IMR-90 (cell line): ENCODE data around the gene TCERG1L. TPM values are rescaled to one million over a fixed set of nuclear protein-coding genes. Genes with fewer than 3 reads are reported as not detected.

Source experiments
- ATAC-seq: fragments of 200-7000 bp; cut with Tn5 transposase; 2 replicates; pipeline ENCODE4 v1.9.1; 2020; ENCODE audit warnings: low read depth, mild to moderate bottlenecking, moderate library complexity
- BruUV-seq: library from RNA; stranded (reverse); fragments of 400-500 nt; replicated peaks from 2 replicates; lab custom pipeline; 2021; lab: Mats Ljungman, UMichigan
- CTCF ChIA-PET: fragments of 300-600 bp; formaldehyde crosslinking; extraction: SDS; loops from one replicate; lab custom pipeline; 2021; ENCODE audit warnings: antibody characterized with exemption; lab: Yijun Ruan, JAX
- POLR2A ChIA-PET: fragments of 300-600 bp; sonication (Branson Sonifier 250); formaldehyde crosslinking; loops from one replicate; lab custom pipeline; 2022; ENCODE audit warnings: antibody characterized with exemption; ENCODE audit not compliant: unreplicated experiment; lab: Charles Lee
- DNase-seq: peaks from one replicate; pipeline ENCODE4 v3.0.0; 2013
- H2AFZ ChIP-seq: replicated peaks from 2 replicates; pipeline ENCODE3; 2013; ENCODE audit warnings: low read length, mild to moderate bottlenecking; ENCODE audit not compliant: poor library complexity
- H2AK5ac ChIP-seq: 2 replicates; pipeline ENCODE4 v1.6.1; 2013; ENCODE audit warnings: low read depth, low read length, inconsistent platforms
- H2AK9ac ChIP-seq: replicated peaks from 2 replicates; pipeline ENCODE3; 2013; ENCODE audit warnings: mild to moderate bottlenecking, low read depth, low read length, moderate library complexity; ENCODE audit not compliant: poor library complexity
- H2BK120ac ChIP-seq: 2 replicates; pipeline ENCODE4 v1.6.1; 2013; ENCODE audit warnings: low read depth, low read length, inconsistent platforms
- H2BK15ac ChIP-seq: 3 replicates; pipeline ENCODE4 v1.6.1; 2013; ENCODE audit warnings: low read depth, low read length, inconsistent platforms
- H2BK20ac ChIP-seq: 2 replicates; pipeline ENCODE4 v1.6.1; 2013; ENCODE audit warnings: low read depth, mild to moderate bottlenecking, inconsistent platforms, low read length, moderate library complexity
- H2BK5ac ChIP-seq: 2 replicates; pipeline ENCODE4 v1.6.1; 2013; ENCODE audit warnings: mild to moderate bottlenecking, low read depth, low read length, inconsistent platforms; ENCODE audit not compliant: poor library complexity, severe bottlenecking
- H3K14ac ChIP-seq: replicated peaks from 2 replicates; pipeline ENCODE4 v1.6.1; 2013; ENCODE audit warnings: low read depth, low read length, inconsistent platforms
- H3K18ac ChIP-seq: 2 replicates; pipeline ENCODE4 v1.6.1; 2013; ENCODE audit warnings: low read depth, low read length, control low read depth
- H3K23ac ChIP-seq: 2 replicates; pipeline ENCODE4 v1.6.1; 2013; ENCODE audit warnings: low read depth, low read length, inconsistent platforms
- H3K27ac ChIP-seq: 2 replicates; pipeline ENCODE4 v1.5.1; 2013; ENCODE audit warnings: mild to moderate bottlenecking, control low read depth, low read length; ENCODE audit not compliant: insufficient read depth
- H3K27me3 ChIP-seq: 2 replicates; pipeline ENCODE4 v1.6.1; 2013; ENCODE audit warnings: low read length; ENCODE audit not compliant: control insufficient read depth, insufficient read depth
- H3K36me3 ChIP-seq: 2 replicates; pipeline ENCODE4 v1.6.1; 2013; ENCODE audit warnings: low read length, mixed read lengths; ENCODE audit not compliant: control insufficient read depth, insufficient read depth
- H3K4ac ChIP-seq: 2 replicates; pipeline ENCODE4 v1.6.1; 2013; ENCODE audit warnings: low read depth, low read length, inconsistent platforms
- H3K4me1 ChIP-seq: 2 replicates; pipeline ENCODE4 v1.6.1; 2013; ENCODE audit warnings: low read length, mixed read lengths; ENCODE audit not compliant: control insufficient read depth, insufficient read depth
- H3K4me2 ChIP-seq: 2 replicates; pipeline ENCODE4 v1.6.1; 2013; ENCODE audit warnings: low read depth, mild to moderate bottlenecking, control low read depth, low read length, moderate library complexity
- H3K4me3 ChIP-seq: 2 replicates; pipeline ENCODE4 v1.5.1; 2013; ENCODE audit warnings: low read depth, mild to moderate bottlenecking, control low read depth, low read length, moderate library complexity; ENCODE audit not compliant: insufficient read depth
- H3K56ac ChIP-seq: 2 replicates; pipeline ENCODE4 v1.6.1; 2013; ENCODE audit warnings: low read length, inconsistent platforms; ENCODE audit not compliant: insufficient read depth; ENCODE audit errors: extremely low read depth
- H3K79me1 ChIP-seq, 2 experiments: 2 replicates each; pipeline ENCODE4 v1.6.1; 2013; ENCODE audit warnings: low read length in 2 of 2, inconsistent platforms in 1 of 2, low read depth in 1 of 2
- H3K9ac ChIP-seq: 2 replicates; pipeline ENCODE4 v1.6.1; 2013; ENCODE audit warnings: low read depth, low read length, control low read depth
- H3K9me1 ChIP-seq: 2 replicates; pipeline ENCODE4 v1.6.1; 2013; ENCODE audit warnings: low read length, inconsistent platforms; ENCODE audit not compliant: insufficient read depth
- H3K9me3 ChIP-seq: 2 replicates; pipeline ENCODE4 v1.6.1; 2013; ENCODE audit warnings: low read length; ENCODE audit not compliant: control insufficient read depth, insufficient read depth
- H4K20me1 ChIP-seq: 2 replicates; pipeline ENCODE4 v1.6.1; 2013; ENCODE audit warnings: low read length, inconsistent platforms; ENCODE audit not compliant: insufficient read depth
- H4K5ac ChIP-seq: 2 replicates; pipeline ENCODE4 v1.6.1; 2013; ENCODE audit warnings: mild to moderate bottlenecking, low read depth, low read length, control low read depth
- H4K8ac ChIP-seq, 2 experiments: 2 replicates each; pipeline ENCODE4 v1.6.1; 2013; ENCODE audit warnings: low read depth in 2 of 2, low read length in 2 of 2, control low read depth in 1 of 2, inconsistent platforms in 1 of 2
- H4K91ac ChIP-seq: 2 replicates; pipeline ENCODE4 v1.6.1; 2013; ENCODE audit warnings: low read depth, low read length, inconsistent platforms; ENCODE audit not compliant: insufficient read depth
- CEBPB ChIP-seq: IDR thresholded peaks from 2 replicates; pipeline ENCODE4 v1.6.1; 2012; ENCODE audit warnings: low read depth, low read length, improper control_type of control experiment
- CHD1 ChIP-seq: IDR thresholded peaks from 2 replicates; pipeline ENCODE4 v1.6.1; 2012; ENCODE audit warnings: low read depth, low read length, improper control_type of control experiment
- ELK1 ChIP-seq: fragments of 150-350 bp; IDR thresholded peaks from 2 replicates; pipeline ENCODE4 v1.6.1; 2016; ENCODE audit warnings: low read depth, mild to moderate bottlenecking, low read length, moderate library complexity, borderline replicate concordance
- FOS ChIP-seq: fragments of 150-350 bp; IDR thresholded peaks from 2 replicates; pipeline ENCODE4 v1.6.1; 2016; ENCODE audit warnings: low read depth, low read length
- MAZ ChIP-seq: IDR thresholded peaks from 2 replicates; pipeline ENCODE4 v1.6.1; 2012; ENCODE audit warnings: low read depth, mild to moderate bottlenecking, low read length, improper control_type of control experiment, moderate library complexity, borderline replicate concordance
- NFE2L2 ChIP-seq: fragments of 150-350 bp; IDR thresholded peaks from 2 replicates; pipeline ENCODE4 v1.6.1; 2016; ENCODE audit warnings: low read depth, mild to moderate bottlenecking, low read length
- POLR2A ChIP-seq: IDR thresholded peaks from 2 replicates; pipeline ENCODE4 v1.6.1; 2012; ENCODE audit warnings: mild to moderate bottlenecking, low read depth, low read length
- RCOR1 ChIP-seq: IDR thresholded peaks from 2 replicates; pipeline ENCODE4 v1.6.1; 2012; ENCODE audit warnings: mild to moderate bottlenecking, low read length, improper control_type of control experiment; ENCODE audit not compliant: insufficient replicate concordance
- SMC3 ChIP-seq: fragments of 150-350 bp; IDR thresholded peaks from 2 replicates; pipeline ENCODE4 v1.6.1; 2016; ENCODE audit warnings: low read depth, mild to moderate bottlenecking, antibody characterized with exemption, low read length, moderate library complexity
- WGBS, 2 experiments: methylation state at CpG; one replicate each; pipeline versions ENCODE4 v1.1.5 to v1.1.7; 2013; ENCODE audit warnings: missing lambda C conversion rate in 2 of 2; ENCODE audit not compliant: insufficient read length in 1 of 2; ENCODE audit errors: extremely low coverage in 2 of 2; 5-methylcytosine and 5-hydroxymethylcytosine counted together
- dilution Hi-C: fragments of 300-500 bp; cut with HindIII; formaldehyde crosslinking; loops from one replicate; pipeline ENCODE4 v1.14.3; 2018; ENCODE audit warnings: low sequenced_read_pairs; ENCODE audit not compliant: unreplicated experiment
- in situ Hi-C: fragments of 300-500 bp; cut with MboI; formaldehyde crosslinking; loops from 3 replicates; pipeline ENCODE4 v1.14.3; 2019; ENCODE audit warnings: low sequenced_read_pairs, inconsistent platforms, mixed read lengths
- intact Hi-C: fragments of 100-400 bp; cut with micrococcal nuclease; formaldehyde crosslinking; loops from 2 replicates; pipeline ENCODE4 v1.10.0; 2022
- polyA plus RNA-seq, 3 experiments: library from polyadenylated mRNA; depleted of rRNA; stranded (reverse); fragments of >200 nt; gene quantifications; 2 replicates each; pipeline ENCODE4 v1.2.3, GENCODE V29; 2012; ENCODE audit warnings: low replicate concordance in 1 of 3
- total RNA-seq: library from RNA; depleted of rRNA; stranded (reverse); fragments of >200 nt; gene quantifications from 2 replicates; pipeline ENCODE4 v1.2.3, GENCODE V29; 2012
- TF ChIP-seq, protein P1 (sequence below): conservative IDR thresholded peaks from 2 replicates; pipeline ENCODE4 v1.5.1; 2012; ENCODE audit warnings: mild to moderate bottlenecking, low read depth, low read length, improper control_type of control experiment

TCERG1L gene
- total and polyA plus RNA-seq, 2 of the 4 experiments (the other 2 are of a cell fraction): not detected

DNA sequence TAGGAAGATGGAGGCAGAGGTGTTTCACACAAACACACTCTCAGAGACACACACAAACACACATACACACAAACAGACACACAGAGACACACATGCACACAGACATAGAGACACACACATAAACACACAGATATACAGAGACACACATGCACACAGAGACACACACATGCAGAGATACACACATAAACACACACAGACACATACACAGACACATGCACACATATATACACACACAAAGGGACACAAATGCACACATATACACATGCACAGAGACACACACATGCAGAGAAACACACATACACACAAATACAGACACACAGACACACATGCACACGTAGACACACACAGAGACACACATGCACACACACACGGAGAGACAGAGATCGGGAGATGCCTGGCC lies 163.3 kb downstream of the TCERG1L start:
- Histone ChIP-seq H4K5ac (no peak overlapping the region), H3K9me3 (peaks cover 55% of the 10 kb centered on the region), H3K18ac (no peak overlapping the region), H3K14ac (no peak overlapping the region), H2BK120ac (no peak overlapping the region), H2AK5ac (no peak overlapping the region), H3K56ac (no peak overlapping the region), H4K91ac (no peak overlapping the region), H2BK20ac (no peak overlapping the region), H4K20me1 (no peaks in the 10 kb centered on the region), H2BK5ac (peak overlapping the region; percentile 39), H3K4me1 (no peaks in the 10 kb centered on the region), H3K79me1 (no peaks in the 10 kb centered on the region), H2BK15ac (no peak overlapping the region), H2AK9ac (peak overlapping the region; percentile 16), H3K27ac (no peak overlapping the region), H4K8ac (no peak overlapping the region), H3K9me1 (no peaks in the 10 kb centered on the region), H3K36me3 (no peaks in the 10 kb centered on the region), H3K27me3 (no peaks in the 10 kb centered on the region), H3K4me2 (no peak overlapping the region), H3K23ac (no peak overlapping the region), H2AFZ (peak overlapping the region; percentile 33), H3K9ac (no peak overlapping the region), H3K4me3 (no peak overlapping the region), H3K4ac (no peak overlapping the region)
- in situ Hi-C loops: no loop called here
- WGBS, 2 experiments: no CpG with 5 or more reads among the region's 3 CpGs
- TF ChIP-seq POLR2A (no peak), RCOR1 (no peak), ELK1 (no peak), MAZ (no peak), SMC3 (no peak), FOS (no peak), CEBPB (no peak), NFE2L2 (no peak), CHD1 (no peak)
- TF ChIP-seq, protein P1, sequence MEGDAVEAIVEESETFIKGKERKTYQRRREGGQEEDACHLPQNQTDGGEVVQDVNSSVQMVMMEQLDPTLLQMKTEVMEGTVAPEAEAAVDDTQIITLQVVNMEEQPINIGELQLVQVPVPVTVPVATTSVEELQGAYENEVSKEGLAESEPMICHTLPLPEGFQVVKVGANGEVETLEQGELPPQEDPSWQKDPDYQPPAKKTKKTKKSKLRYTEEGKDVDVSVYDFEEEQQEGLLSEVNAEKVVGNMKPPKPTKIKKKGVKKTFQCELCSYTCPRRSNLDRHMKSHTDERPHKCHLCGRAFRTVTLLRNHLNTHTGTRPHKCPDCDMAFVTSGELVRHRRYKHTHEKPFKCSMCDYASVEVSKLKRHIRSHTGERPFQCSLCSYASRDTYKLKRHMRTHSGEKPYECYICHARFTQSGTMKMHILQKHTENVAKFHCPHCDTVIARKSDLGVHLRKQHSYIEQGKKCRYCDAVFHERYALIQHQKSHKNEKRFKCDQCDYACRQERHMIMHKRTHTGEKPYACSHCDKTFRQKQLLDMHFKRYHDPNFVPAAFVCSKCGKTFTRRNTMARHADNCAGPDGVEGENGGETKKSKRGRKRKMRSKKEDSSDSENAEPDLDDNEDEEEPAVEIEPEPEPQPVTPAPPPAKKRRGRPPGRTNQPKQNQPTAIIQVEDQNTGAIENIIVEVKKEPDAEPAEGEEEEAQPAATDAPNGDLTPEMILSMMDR: no peak
- ATAC-seq (no peak), DNase-seq (no peak)
- intact Hi-C loops: no loop called here
- no TSS peak for BruUV-seq
- ChIA-PET CTCF (no interaction called here), POLR2A (no interaction called here)
- dilution Hi-C loops: no loop called here
